HepG2 (cell line): ENCODE measurements around the gene ABHD17A. TPM values are rescaled to one million over a fixed set of nuclear protein-coding genes. Genes with fewer than 3 reads are reported as not detected.

Source experiments
- AKNA ChIP-seq: sonication (generic); formaldehyde crosslinking; IDR thresholded peaks from 2 replicates; pipeline ENCODE4 v1.4.0; 2020; ENCODE audit warnings: missing genetic modification reagents, borderline replicate concordance
- BORCS8-MEF2B ChIP-seq: sonication (generic); formaldehyde crosslinking; IDR thresholded peaks from 2 replicates; pipeline ENCODE4 v1.8.0; 2022; ENCODE audit warnings: mild to moderate bottlenecking, missing genetic modification reagents
- CREBL2 ChIP-seq: sonication (generic); formaldehyde crosslinking; IDR thresholded peaks from 2 replicates; pipeline ENCODE4 v1.8.1; 2023; ENCODE audit warnings: missing genetic modification reagents, mild to moderate bottlenecking, borderline replicate concordance
- DMTF1 ChIP-seq: sonication (generic); formaldehyde crosslinking; IDR thresholded peaks from 2 replicates; pipeline ENCODE4 v1.4.0; 2020; ENCODE audit warnings: mild to moderate bottlenecking, missing genetic modification reagents
- DPF2 ChIP-seq: sonication (generic); formaldehyde crosslinking; IDR thresholded peaks from 2 replicates; pipeline ENCODE4 v1.4.0; 2020; ENCODE audit warnings: mild to moderate bottlenecking, low read depth, missing genetic modification reagents, borderline replicate concordance
- GPN1 ChIP-seq: sonication (generic); formaldehyde crosslinking; IDR thresholded peaks from 2 replicates; pipeline ENCODE4 v1.5.1; 2020; ENCODE audit warnings: missing genetic modification reagents, borderline replicate concordance
- HHEX ChIP-seq: IDR thresholded peaks from 2 replicates; pipeline ENCODE4 v1.6.1; 2016; ENCODE audit warnings: control low read depth
- MTA1 ChIP-seq: sonication (generic); formaldehyde crosslinking; IDR thresholded peaks from 2 replicates; pipeline ENCODE4 v1.4.0; 2020; ENCODE audit warnings: missing genetic modification reagents, mild to moderate bottlenecking, borderline replicate concordance
- NR2F2 ChIP-seq: IDR thresholded peaks from 2 replicates; pipeline ENCODE4 v1.6.1; 2012; ENCODE audit warnings: low read depth, inconsistent platforms, borderline replicate concordance
- PCBP2 ChIP-seq: fragments of 200-400 bp; formaldehyde crosslinking; optimal IDR thresholded peaks from 2 replicates; pipeline ENCODE3; 2018; ENCODE audit warnings: low read length, low read depth; ENCODE audit not compliant: poor library complexity, severe bottlenecking
- POLR2A ChIP-seq, 2 experiments: IDR thresholded peaks; 2 replicates each; pipeline ENCODE4 v1.6.1; 2011; ENCODE audit warnings: low read depth in 2 of 2, low read length in 2 of 2, mild to moderate bottlenecking in 1 of 2, moderate library complexity in 1 of 2; ENCODE audit not compliant: insufficient read depth in 1 of 2
- RBM22 ChIP-seq: fragments of 200-400 bp; formaldehyde crosslinking; optimal IDR thresholded peaks from 2 replicates; pipeline ENCODE3; 2017; ENCODE audit warnings: mild to moderate bottlenecking, low read length, moderate library complexity
- SP4 ChIP-seq: sonication (generic); formaldehyde crosslinking; IDR thresholded peaks from 2 replicates; pipeline ENCODE4 v1.8.1; 2023; ENCODE audit warnings: mild to moderate bottlenecking, missing genetic modification reagents
- THRA ChIP-seq: sonication (generic); formaldehyde crosslinking; IDR thresholded peaks from 2 replicates; pipeline ENCODE4 v1.4.0; 2020; ENCODE audit warnings: missing genetic modification reagents, borderline replicate concordance
- TMF1 ChIP-seq: sonication (generic); formaldehyde crosslinking; IDR thresholded peaks from 2 replicates; pipeline ENCODE4 v1.8.1; 2022; ENCODE audit warnings: low read depth, missing genetic modification reagents
- ZBTB39 ChIP-seq: sonication (generic); formaldehyde crosslinking; IDR thresholded peaks from 2 replicates; pipeline ENCODE4 v1.5.0; 2020; ENCODE audit warnings: missing genetic modification reagents
- ZNF713 ChIP-seq: sonication (generic); formaldehyde crosslinking; IDR thresholded peaks from 2 replicates; pipeline ENCODE4 v1.4.0; 2020; ENCODE audit warnings: mild to moderate bottlenecking, missing genetic modification reagents
- polyA plus RNA-seq, 8 experiments: library from polyadenylated mRNA; depleted of rRNA in 3 of 8; stranded (reverse) in 7 of 8; unstranded in 1 of 8; fragments of >200 nt; fragmentation: Illumina TruSeq in 4 of 8; extraction: Trizol in 4 of 8; gene quantifications; 2 replicates each; pipeline versions ENCODE4 v1.2.1 to v1.2.3, GENCODE V29; 2011 to 2016; ENCODE audit warnings: low read depth in 4 of 8, missing spikeins in 1 of 8, mixed read lengths in 1 of 8; ENCODE audit not compliant: insufficient read depth in 1 of 8
- total RNA-seq, 5 experiments: library from RNA; depleted of rRNA; stranded (reverse); fragments of >200 nt; fragmentation: Illumina TruSeq; extraction: Trizol; gene quantifications; 2 replicates each; pipeline ENCODE4 v1.2.3, GENCODE V29; 2016; ENCODE audit warnings: low read depth in 1 of 5

ABHD17A gene
- total and polyA plus RNA-seq, 2 of the 13 experiments (the other 11 are each of a cell fraction or from before 2014, with no cell fraction given), result 27.7 to 40.8 TPM

- no peak for TF ChIP-seq AKNA (CRISPR knock-in tag)
- peak; percentile 95 for TF ChIP-seq SP4 (CRISPR knock-in tag)
- peak; percentile 36; the same call in 1 of the 2 replicates for TF ChIP-seq NR2F2
- no peak for TF ChIP-seq PCBP2
- peak; percentile 65 to 84 for TF ChIP-seq POLR2A (IDR thresholded peaks at IDR 0.05; ENCODE audit: insufficient read depth in 1 of 2, low read depth in 2 of 2, low read length in 2 of 2)
- TF ChIP-seq RBM22, result peak; percentile 67
- no peak for TF ChIP-seq ZBTB39 (CRISPR knock-in tag)
- TF ChIP-seq ZNF713, result peak; percentile 33; the same call in 1 of the 2 replicates
- TF ChIP-seq THRA (CRISPR knock-in tag), result peak; percentile 74; the same call in 1 of the 2 replicates
- TF ChIP-seq CREBL2, result no peak; the same call in 1 of the 2 replicates
- peak; percentile 72; the same call in 1 of the 2 replicates for TF ChIP-seq MTA1 (CRISPR knock-in tag)
- TF ChIP-seq TMF1, result no peak
- TF ChIP-seq HHEX (CRISPR knock-in tag), result peak; percentile 52; the same call in 1 of the 2 replicates
- TF ChIP-seq GPN1 (CRISPR knock-in tag), result no peak
- no peak for TF ChIP-seq DMTF1
- TF ChIP-seq DPF2 (CRISPR knock-in tag), result no peak
- TF ChIP-seq BORCS8-MEF2B (CRISPR knock-in tag), result no peak
These were observed 20.0 kb upstream of the ABHD17A start, which contains the start of the genes ADAT3 and SCAMP4 (continued) for GRCh38 chr19:1905110-1905862.
